GM12878 (cell line): ENCODE data around the gene ANKRD13A. TPM values are rescaled to one million over a fixed set of nuclear protein-coding genes. Genes with fewer than 3 reads are reported as not detected.
A peak's percentile ranks its signal among the peaks of the same experiment; 100 is the strongest.

ENCODE experiments used
- ATAC-seq: fragments of 200-7000 bp; cut with Tn5 transposase; 3 replicates; pipeline ENCODE4 v1.9.1; 2020; ENCODE audit warnings: mild to moderate bottlenecking, moderate library complexity
- BruUV-seq: library from RNA; stranded (reverse); fragments of 400-500 nt; replicated peaks from 2 replicates; lab custom pipeline; 2021; lab: Mats Ljungman, UMichigan
- CTCF ChIA-PET: fragments of 300-600 bp; sonication (Branson Sonifier 250); formaldehyde crosslinking; extraction: SDS; loops from one replicate; lab custom pipeline; 2021; ENCODE audit warnings: inconsistent platforms; lab: Yijun Ruan, JAX
- POLR2A ChIA-PET: fragments of 350-600 bp; formaldehyde crosslinking; extraction: SDS; loops from one replicate; lab custom pipeline; 2021; ENCODE audit warnings: inconsistent platforms; lab: Charles Lee
- RAD21 ChIA-PET: fragments of 300-600 bp; sonication (Branson Sonifier 250); formaldehyde crosslinking; loops from one replicate; lab custom pipeline; 2023; ENCODE audit warnings: antibody characterized with exemption; ENCODE audit not compliant: unreplicated experiment; lab: Charles Lee
- SMC1A ChIA-PET: fragments of 300-600 bp; sonication (Branson Sonifier 250); formaldehyde crosslinking; loops from one replicate; lab custom pipeline; 2023; ENCODE audit not compliant: unreplicated experiment, uncharacterized antibody; lab: Charles Lee
- DNase-seq: peaks from one replicate; pipeline ENCODE4 v3.0.0-alpha.2; 2011; ENCODE audit warnings: low read depth, low spot score
- FAIRE-seq: peaks from 3 replicates; lab custom pipeline; 2011; peaks lifted over from hg19 to GRCh38; lab: Jason Lieb, UNC
- H2AFZ ChIP-seq: 2 replicates; pipeline ENCODE4 v1.6.0; 2011; ENCODE audit warnings: low read depth, low read length, control low read depth; ENCODE audit not compliant: control insufficient read depth
- H3K27ac ChIP-seq: 2 replicates; pipeline ENCODE4 v1.5.1; 2011; ENCODE audit warnings: control low read depth; ENCODE audit not compliant: control insufficient read depth, insufficient read depth
- H3K27me3 ChIP-seq, 2 experiments: replicated peaks in 1 of 2; 2 replicates each; pipeline versions ENCODE4 v1.6.0 to v1.6.1; 2011; ENCODE audit warnings: low read length in 1 of 2; ENCODE audit not compliant: control insufficient read depth in 2 of 2, insufficient read depth in 2 of 2
- H3K36me3 ChIP-seq, 2 experiments: 2 replicates each; pipeline ENCODE4 v1.5.1; 2011; ENCODE audit warnings: low read length in 1 of 2; ENCODE audit not compliant: control insufficient read depth in 2 of 2, insufficient read depth in 2 of 2
- H3K4me1 ChIP-seq: 2 replicates; pipeline ENCODE4 v1.6.1; 2011; ENCODE audit warnings: mild to moderate bottlenecking, low read length, moderate library complexity, mixed read lengths; ENCODE audit not compliant: control insufficient read depth, insufficient read depth
- H3K4me2 ChIP-seq: 2 replicates; pipeline ENCODE4 v1.6.0; 2011; ENCODE audit warnings: control low read depth; ENCODE audit not compliant: control insufficient read depth, insufficient read depth
- H3K4me3 ChIP-seq: fragments of 200-600 bp; sonication (generic); 2 replicates; pipeline ENCODE4 v1.5.1; 2016
- H3K79me2 ChIP-seq: 2 replicates; pipeline ENCODE4 v1.6.0; 2011; ENCODE audit warnings: low read length; ENCODE audit not compliant: control insufficient read depth, insufficient read depth
- H3K9ac ChIP-seq: 2 replicates; pipeline ENCODE4 v1.8.0; 2011; ENCODE audit warnings: low read length, control low read depth, mixed read lengths; ENCODE audit not compliant: control insufficient read depth, insufficient read depth
- H3K9me3 ChIP-seq: replicated peaks from 3 replicates; pipeline ENCODE4 v1.5.1; 2011; ENCODE audit warnings: mild to moderate bottlenecking, low read length; ENCODE audit not compliant: control insufficient read depth, insufficient read depth
- H4K20me1 ChIP-seq: 2 replicates; pipeline ENCODE4 v1.6.0; 2011; ENCODE audit not compliant: control insufficient read depth, insufficient read depth
- HDAC2 ChIP-seq: fragments of 200-600 bp; sonication (generic); IDR thresholded peaks from 2 replicates; pipeline ENCODE4 v1.6.1; 2017
- HDGF ChIP-seq: fragments of 450-650 bp; IDR thresholded peaks from 2 replicates; pipeline ENCODE4 v1.6.1; 2016; ENCODE audit warnings: antibody characterized with exemption
- TCF7 ChIP-seq: IDR thresholded peaks from 2 replicates; pipeline ENCODE4 v1.6.1; 2014; ENCODE audit warnings: antibody characterized with exemption, borderline replicate concordance
- WGBS: methylation state at CpG from one replicate; pipeline ENCODE4 v1.1.6; 2016; ENCODE audit warnings: low lambda C conversion rate; ENCODE audit not compliant: insufficient replicate concordance, insufficient coverage; ENCODE audit errors: missing lambda C conversion rate; 5-methylcytosine and 5-hydroxymethylcytosine counted together
- in situ Hi-C: fragments of 300-500 bp; cut with MboI; formaldehyde crosslinking; loops from 9 replicates; pipeline ENCODE4 v1.14.3; 2018; ENCODE audit warnings: mixed read lengths
- intact Hi-C: fragments of 100-400 bp; cut with micrococcal nuclease; formaldehyde crosslinking; loops from one replicate; pipeline ENCODE4 v1.14.2; 2022; ENCODE audit not compliant: unreplicated experiment
- polyA plus RNA-seq, 11 experiments: library from polyadenylated mRNA; depleted of rRNA in 4 of 11; unstranded in 6 of 11; stranded (reverse) in 5 of 11; fragments of >200 nt; fragmentation: Nextera tagmentation in 4 of 11; fragmentation: Illumina TruSeq in 1 of 11; extraction: Ambion mirVana in 4 of 11; extraction: Trizol in 1 of 11; gene quantifications; 1 replicate in 1 of 11; 2 replicates in 10 of 11; pipeline versions ENCODE4 v1.2.1 to v1.2.3, GENCODE V29; 2011 to 2016; ENCODE audit warnings: inconsistent platforms in 2 of 11, missing spikeins in 2 of 11, low read depth in 1 of 11
- total RNA-seq, 4 experiments: library from RNA; depleted of rRNA in 3 of 4; stranded (reverse); fragments of >200 nt in 3 of 4; fragmentation: Illumina TruSeq in 1 of 4; extraction: Trizol in 1 of 4; gene quantifications; 2 replicates each; pipeline versions ENCODE4 v1.2.1 to v1.2.3, GENCODE V29; 2013 to 2021
- TF ChIP-seq, protein P1 (sequence below): IDR thresholded peaks from 2 replicates; pipeline ENCODE4 v1.6.1; 2011; ENCODE audit warnings: borderline replicate concordance, low read depth, mild to moderate bottlenecking, moderate library complexity, mixed read lengths, low read length; ENCODE audit not compliant: insufficient read depth; ENCODE audit errors: extremely low read length

The ANKRD13A gene
- total and polyA plus RNA-seq, 10 of the 15 experiments (the other 5 are each of a cell fraction or from before 2014, with no cell fraction given) = 10.2 to 93.4 (median 76.5) TPM

DNA sequence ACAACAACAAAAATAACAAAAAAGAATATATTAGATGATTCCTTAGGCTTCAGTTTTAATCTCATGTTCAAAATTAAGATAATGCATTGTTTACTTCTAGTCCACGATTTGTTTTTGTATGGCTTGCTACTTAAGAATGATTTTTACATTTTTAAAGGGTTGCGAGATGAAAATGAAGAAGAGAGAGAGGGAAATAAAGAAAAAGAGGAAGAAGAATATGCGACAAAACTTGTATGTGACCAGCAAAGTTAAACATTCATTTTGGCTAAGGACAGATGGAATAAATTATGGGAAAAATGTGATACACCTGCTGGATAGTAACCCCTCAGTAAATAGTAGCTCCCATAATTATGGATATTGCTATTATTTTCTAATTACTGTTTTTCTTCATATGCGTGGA, 1.8 kb upstream of the ANKRD13A start (continued):
- TF ChIP-seq, protein P1, sequence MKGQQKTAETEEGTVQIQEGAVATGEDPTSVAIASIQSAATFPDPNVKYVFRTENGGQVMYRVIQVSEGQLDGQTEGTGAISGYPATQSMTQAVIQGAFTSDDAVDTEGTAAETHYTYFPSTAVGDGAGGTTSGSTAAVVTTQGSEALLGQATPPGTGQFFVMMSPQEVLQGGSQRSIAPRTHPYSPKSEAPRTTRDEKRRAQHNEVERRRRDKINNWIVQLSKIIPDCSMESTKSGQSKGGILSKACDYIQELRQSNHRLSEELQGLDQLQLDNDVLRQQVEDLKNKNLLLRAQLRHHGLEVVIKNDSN = no peak
- TF ChIP-seq HDGF = no peak
- no peak for TF ChIP-seq TCF7

DNA sequence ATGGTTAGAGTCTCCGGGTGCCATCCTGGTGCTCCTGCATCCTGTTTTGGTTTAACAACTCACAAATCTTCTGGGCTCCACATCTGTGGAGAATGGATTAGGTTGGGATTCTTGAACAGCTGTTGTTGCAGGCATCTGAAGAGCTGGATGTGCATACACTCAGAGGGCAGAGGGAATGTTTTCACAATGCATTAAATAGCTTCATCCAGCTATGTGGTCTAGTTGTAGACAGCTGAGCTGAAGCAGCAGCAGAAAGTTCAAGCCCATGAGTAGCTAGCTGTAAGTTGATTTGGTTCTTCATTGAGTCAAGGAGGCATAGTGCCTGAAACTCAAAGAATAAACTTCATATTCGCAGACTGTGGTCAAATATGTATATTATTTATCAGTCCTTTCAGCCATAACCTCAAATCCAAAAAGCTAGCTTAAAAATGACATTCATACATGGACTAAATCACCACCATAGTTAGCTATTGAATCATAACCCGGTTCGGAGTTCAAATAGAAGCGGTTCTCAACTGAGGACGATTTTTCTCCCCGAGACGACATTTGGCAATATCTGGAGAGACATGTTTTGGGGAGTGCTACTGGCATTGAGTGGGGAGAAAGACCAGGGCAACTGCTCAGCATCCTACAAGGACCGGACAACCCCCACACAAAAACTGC, 858 bp upstream of the ANKRD13A start:
- Histone ChIP-seq H3K36me3 (peaks cover 0 to 5% of the 10 kb centered on the region in 2 experiments; a peak in 1 of 4 replicates), H3K9me3 (no peaks in the 10 kb centered on the region), H3K27me3 (no peaks in the 10 kb centered on the region), H3K27ac (peak overlapping the region; percentile 99), H3K4me2 (peak overlapping the region; percentile 46), H3K4me3 (peak overlapping the region; percentile 92), H3K4me1 (peaks cover 18% of the 10 kb centered on the region), H4K20me1 (no peaks in the 10 kb centered on the region), H2AFZ (peak overlapping the region; percentile 99), H3K79me2 (peaks cover 68% of the 10 kb centered on the region), H3K9ac (peak overlapping the region; percentile 95)
- ATAC-seq = no peak
- ChIA-PET CTCF (interaction anchor here (0.9 to 1.6 kb wide), 2 partner anchors 13 to 46 kb away, joined by 4 to 8 read pairs; no protein-coding TSS in a partner anchor), SMC1A (interaction anchor here (0.5 to 3.7 kb wide), 11 partner anchors 11 to 512 kb away, joined by 3 to 32 read pairs (median 4); no protein-coding TSS in a partner anchor), POLR2A (interaction anchor here (0.9 to 4.6 kb wide), 6 partner anchors 10 to 116 kb away, joined by 3 to 40 read pairs (median 4); no protein-coding TSS in a partner anchor), RAD21 (interaction anchor here (1.0 to 3.8 kb wide), 2 partner anchors 13 to 25 kb away, joined by 4 to 31 read pairs; no protein-coding TSS in a partner anchor)
- FAIRE-seq = no peak
- DNase-seq = no peak
- TF ChIP-seq HDGF (no peak), HDAC2 (0 out of 2 replicates have a peak, but pooled peaks have one; percentile 30)
- intact Hi-C loops (no loop called here), in situ Hi-C loops (no loop called here)
- 4% methylated on average over 9 of the region's 9 CpGs for WGBS
- BruUV-seq = no TSS peak
